ENCODE results near the gene GPR173.

The GPR173 gene

DNA sequence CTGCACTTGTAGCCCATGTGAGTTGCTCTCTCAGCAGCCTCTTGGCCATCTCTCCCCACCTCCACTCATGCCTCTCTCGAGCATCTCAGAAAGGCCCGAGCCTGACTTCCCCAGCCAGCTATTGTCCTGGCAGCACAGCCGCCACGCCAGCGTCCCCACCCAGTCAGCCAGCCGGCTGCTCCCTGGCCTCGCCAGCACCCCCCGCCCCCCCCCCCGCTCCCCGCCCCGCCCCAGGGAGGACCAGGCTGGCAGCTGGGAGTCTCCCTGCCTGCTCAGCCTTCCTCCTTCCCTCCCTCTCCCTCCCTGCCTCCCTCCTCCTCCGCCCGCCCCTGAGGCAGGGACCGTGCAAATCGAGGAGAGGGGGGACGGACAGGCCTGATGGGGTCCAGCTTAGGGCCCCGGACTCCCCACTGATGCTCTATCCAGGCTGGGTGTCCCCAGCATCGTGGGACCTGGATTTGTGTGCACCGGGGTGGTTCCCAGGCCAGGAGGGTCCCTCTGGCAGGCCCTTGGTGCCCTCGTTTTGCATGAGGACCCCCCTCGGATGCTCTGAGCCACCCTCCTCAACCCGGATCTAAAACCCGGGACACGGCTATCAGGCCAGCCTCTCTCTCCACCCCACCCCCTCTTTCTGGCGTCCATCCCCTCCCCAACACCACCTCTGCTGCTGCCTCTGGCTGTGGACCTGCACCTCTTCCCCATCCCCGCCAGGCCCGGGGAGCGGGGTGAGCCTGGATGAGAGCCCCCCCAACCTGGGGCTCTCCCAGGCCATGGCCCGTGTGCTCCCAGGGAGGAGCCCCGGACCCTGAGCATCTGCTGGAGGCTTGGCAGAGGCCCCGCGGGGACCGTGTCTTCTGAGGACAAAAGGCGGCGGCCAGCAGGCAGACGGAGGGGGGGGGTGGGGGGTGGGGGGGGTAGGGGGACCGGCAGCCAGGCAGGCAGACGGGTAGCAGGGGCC, at the start of gene GPR173:
Gene GPR173 (plus strand): TSS at position 621 of the 958 bp plus-strand sequence. CDS start 27,833 bp downstream, outside the sequence.
- Histone ChIP-seq H3K4me3 (ENCODE audit: low read depth in 1 of 5, low read length in 5 of 5) (peak within 1 kb of the TSS in 4 of 5 donors; percentile 10 to 59 (median 38)), H3K4me1 (ENCODE audit: control insufficient read depth in 5 of 5, insufficient read depth in 5 of 5, low read length in 5 of 5) (no peaks in the 10 kb centered on the region), H3K27ac (ENCODE audit: low read depth, low read length) (no peak within 1 kb of the TSS), H3K9me3 (ENCODE audit: control insufficient read depth in 5 of 5, low read length in 5 of 5) (no peaks in the 10 kb centered on the region), H3K27me3 (ENCODE audit: control insufficient read depth in 5 of 5, insufficient read depth in 4 of 5, low read length in 5 of 5) (peaks cover 11 to 35% (median 29%) of the 10 kb centered on the region in 5 donors), H3K9ac (ENCODE audit: low read length in 5 of 5) (no peak within 1 kb of the TSS), H3K36me3 (ENCODE audit: control insufficient read depth in 5 of 5, insufficient read depth in 5 of 5, low read length in 5 of 5) (no peaks in the 10 kb centered on the region)

GRCh38 chrX:53000447-53001135, 48.0 kb upstream of the GPR173 start:
- H3K9me3 ChIP-seq (ENCODE audit: control insufficient read depth in 5 of 5, low read length in 5 of 5) = no peaks in the 10 kb centered on the region
- no peak overlapping the region for H3K4me3 ChIP-seq (ENCODE audit: low read depth in 1 of 5, low read length in 5 of 5)

DNA sequence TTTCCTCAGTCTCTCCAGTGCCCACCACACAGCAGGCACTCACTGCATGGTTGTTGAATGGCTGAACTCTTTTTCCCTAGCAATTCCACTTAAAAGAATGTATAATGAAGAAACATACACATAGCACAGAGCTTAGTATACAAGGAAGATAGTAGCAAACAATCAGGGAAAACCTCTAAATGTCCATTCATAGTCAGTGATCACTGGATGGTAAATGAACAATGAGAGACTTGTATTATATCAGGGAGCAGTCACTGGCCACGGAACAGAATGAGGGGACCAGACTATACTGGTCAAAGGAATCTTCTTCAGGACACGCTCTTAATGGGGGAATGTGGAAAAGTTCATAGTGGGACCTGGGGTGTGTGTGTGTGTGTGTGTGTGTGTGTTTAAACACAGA, 46.6 kb upstream of the GPR173 start:
- H3K9me3 ChIP-seq (ENCODE audit: control insufficient read depth in 5 of 5, low read length in 5 of 5) = no peaks in the 10 kb centered on the region
- H3K4me3 ChIP-seq (ENCODE audit: low read depth in 1 of 5, low read length in 5 of 5) = no peak overlapping the region
- H3K27ac ChIP-seq (ENCODE audit: low read depth, low read length) = no peak overlapping the region
- H3K36me3 ChIP-seq (ENCODE audit: control insufficient read depth in 5 of 5, insufficient read depth in 5 of 5, low read length in 5 of 5) = no peaks in the 10 kb centered on the region
- no peak overlapping the region for H3K9ac ChIP-seq (ENCODE audit: low read length in 5 of 5)
- peaks cover 21 to 65% (median 42%) of the 10 kb centered on the region in 5 donors for H3K27me3 ChIP-seq (ENCODE audit: control insufficient read depth in 5 of 5, insufficient read depth in 4 of 5, low read length in 5 of 5)
- H3K4me1 ChIP-seq (ENCODE audit: control insufficient read depth in 5 of 5, insufficient read depth in 5 of 5, low read length in 5 of 5) = no peaks in the 10 kb centered on the region

More at GRCh38 chrX:53000447-53001135, 48.0 kb upstream of the GPR173 start:
- H3K27me3 ChIP-seq (ENCODE audit: control insufficient read depth in 5 of 5, insufficient read depth in 4 of 5, low read length in 5 of 5) = peaks cover 21 to 58% (median 42%) of the 10 kb centered on the region in 5 donors
- no peak overlapping the region for H3K9ac ChIP-seq (ENCODE audit: low read length in 5 of 5)
- H3K36me3 ChIP-seq (ENCODE audit: control insufficient read depth in 5 of 5, insufficient read depth in 5 of 5, low read length in 5 of 5) = no peaks in the 10 kb centered on the region
- no peak overlapping the region for H3K27ac ChIP-seq (ENCODE audit: low read depth, low read length)
- peaks cover 0 to 5% (median 4%) of the 10 kb centered on the region in 5 donors for H3K4me1 ChIP-seq (ENCODE audit: control insufficient read depth in 5 of 5, insufficient read depth in 5 of 5, low read length in 5 of 5)

DNA sequence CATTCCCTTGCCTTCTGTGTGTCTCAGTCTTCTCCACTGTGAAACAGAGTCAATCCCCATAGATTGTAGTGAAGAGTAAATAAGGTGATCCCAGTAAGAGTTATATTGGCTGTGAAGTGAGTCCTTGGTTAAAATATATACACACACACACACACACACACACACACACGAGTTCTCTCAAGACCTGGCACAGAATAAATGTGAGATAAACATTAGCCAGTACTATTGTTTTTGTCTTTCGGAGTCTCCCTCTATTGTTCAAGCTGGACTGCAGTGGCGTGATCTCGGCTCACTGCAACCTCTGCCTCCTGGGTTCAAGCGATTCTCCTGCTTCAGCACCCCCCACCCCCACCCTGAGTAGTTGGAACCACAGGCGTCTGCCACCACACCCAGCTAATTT, 45.5 kb upstream of the GPR173 start:
- Histone ChIP-seq H3K4me3 (ENCODE audit: low read depth in 1 of 5, low read length in 5 of 5) (no peak overlapping the region), H3K9me3 (ENCODE audit: control insufficient read depth in 5 of 5, low read length in 5 of 5) (peaks cover 0 to 1% (median 0%) of the 10 kb centered on the region in 5 donors), H3K36me3 (ENCODE audit: control insufficient read depth in 5 of 5, insufficient read depth in 5 of 5, low read length in 5 of 5) (no peaks in the 10 kb centered on the region), H3K4me1 (ENCODE audit: control insufficient read depth in 5 of 5, insufficient read depth in 5 of 5, low read length in 5 of 5) (no peaks in the 10 kb centered on the region), H3K27me3 (ENCODE audit: control insufficient read depth in 5 of 5, insufficient read depth in 4 of 5, low read length in 5 of 5) (peaks cover 21 to 62% (median 41%) of the 10 kb centered on the region in 5 donors), H3K27ac (ENCODE audit: low read depth, low read length) (no peak overlapping the region), H3K9ac (ENCODE audit: low read length in 5 of 5) (no peak overlapping the region)

GRCh38 chrX:53004038-53004437, 44.6 kb upstream of the GPR173 start:
- no peak overlapping the region for H3K27ac ChIP-seq (ENCODE audit: low read depth, low read length)
- no peaks in the 10 kb centered on the region for H3K4me1 ChIP-seq (ENCODE audit: control insufficient read depth in 5 of 5, insufficient read depth in 5 of 5, low read length in 5 of 5)
- H3K9me3 ChIP-seq (ENCODE audit: control insufficient read depth in 5 of 5, low read length in 5 of 5) = peaks cover 0 to 9% (median 3%) of the 10 kb centered on the region in 5 donors
- no peak overlapping the region for H3K4me3 ChIP-seq (ENCODE audit: low read depth in 1 of 5, low read length in 5 of 5)
- H3K9ac ChIP-seq (ENCODE audit: low read length in 5 of 5) = no peak overlapping the region
- H3K36me3 ChIP-seq (ENCODE audit: control insufficient read depth in 5 of 5, insufficient read depth in 5 of 5, low read length in 5 of 5) = no peaks in the 10 kb centered on the region
- H3K27me3 ChIP-seq (ENCODE audit: control insufficient read depth in 5 of 5, insufficient read depth in 4 of 5, low read length in 5 of 5) = peaks cover 17 to 56% (median 32%) of the 10 kb centered on the region in 5 donors

GRCh38 chrX:53004811-53005210, 43.8 kb upstream of the GPR173 start:
- no peak overlapping the region for H3K9ac ChIP-seq (ENCODE audit: low read length in 5 of 5)
- no peaks in the 10 kb centered on the region for H3K36me3 ChIP-seq (ENCODE audit: control insufficient read depth in 5 of 5, insufficient read depth in 5 of 5, low read length in 5 of 5)
- H3K27me3 ChIP-seq (ENCODE audit: control insufficient read depth in 5 of 5, insufficient read depth in 4 of 5, low read length in 5 of 5) = peaks cover 11 to 49% (median 28%) of the 10 kb centered on the region in 5 donors
- peaks cover 3 to 14% (median 4%) of the 10 kb centered on the region in 5 donors for H3K9me3 ChIP-seq (ENCODE audit: control insufficient read depth in 5 of 5, low read length in 5 of 5)
- H3K27ac ChIP-seq (ENCODE audit: low read depth, low read length) = no peak overlapping the region
- H3K4me1 ChIP-seq (ENCODE audit: control insufficient read depth in 5 of 5, insufficient read depth in 5 of 5, low read length in 5 of 5) = no peaks in the 10 kb centered on the region
- no peak overlapping the region for H3K4me3 ChIP-seq (ENCODE audit: low read depth in 1 of 5, low read length in 5 of 5)

DNA sequence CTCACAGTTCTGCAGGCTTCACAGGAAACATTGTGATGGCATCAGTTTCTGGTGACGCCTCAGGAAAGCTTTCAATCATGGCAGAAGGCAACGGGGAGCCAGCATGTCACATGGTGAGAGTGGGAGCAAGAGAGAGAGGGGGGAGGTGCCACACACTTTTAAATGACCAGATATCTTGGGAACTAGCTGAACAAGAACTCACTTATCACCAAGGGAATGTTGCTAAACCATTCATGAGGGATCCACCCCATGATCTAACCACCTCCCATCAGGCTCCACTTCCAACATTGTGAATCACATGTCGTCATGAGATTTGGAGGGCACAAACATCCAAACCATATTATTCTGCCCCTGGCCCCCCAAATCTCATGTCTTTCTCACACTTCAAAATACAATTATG, 43.3 kb upstream of the GPR173 start:
- H3K27me3 ChIP-seq (ENCODE audit: control insufficient read depth in 5 of 5, insufficient read depth in 4 of 5, low read length in 5 of 5) = peaks cover 6 to 43% (median 24%) of the 10 kb centered on the region in 5 donors
- no peaks in the 10 kb centered on the region for H3K36me3 ChIP-seq (ENCODE audit: control insufficient read depth in 5 of 5, insufficient read depth in 5 of 5, low read length in 5 of 5)
- no peaks in the 10 kb centered on the region for H3K4me1 ChIP-seq (ENCODE audit: control insufficient read depth in 5 of 5, insufficient read depth in 5 of 5, low read length in 5 of 5)
- peaks cover 3 to 14% (median 4%) of the 10 kb centered on the region in 5 donors for H3K9me3 ChIP-seq (ENCODE audit: control insufficient read depth in 5 of 5, low read length in 5 of 5)
- no peak overlapping the region for H3K4me3 ChIP-seq (ENCODE audit: low read depth in 1 of 5, low read length in 5 of 5)
- no peak overlapping the region for H3K9ac ChIP-seq (ENCODE audit: low read length in 5 of 5)
- H3K27ac ChIP-seq (ENCODE audit: low read depth, low read length) = no peak overlapping the region

- no peaks in the 10 kb centered on the region for H3K4me1 ChIP-seq (ENCODE audit: control insufficient read depth in 5 of 5, insufficient read depth in 5 of 5, low read length in 5 of 5)
- H3K27me3 ChIP-seq (ENCODE audit: control insufficient read depth in 5 of 5, insufficient read depth in 4 of 5, low read length in 5 of 5) = peaks cover 2 to 17% (median 8%) of the 10 kb centered on the region in 5 donors
- no peaks in the 10 kb centered on the region for H3K36me3 ChIP-seq (ENCODE audit: control insufficient read depth in 5 of 5, insufficient read depth in 5 of 5, low read length in 5 of 5)
- H3K9me3 ChIP-seq (ENCODE audit: control insufficient read depth in 5 of 5, low read length in 5 of 5) = peaks cover 3 to 17% (median 11%) of the 10 kb centered on the region in 5 donors
- H3K4me3 ChIP-seq (ENCODE audit: low read depth in 1 of 5, low read length in 5 of 5) = no peak overlapping the region
- H3K9ac ChIP-seq (ENCODE audit: low read length in 5 of 5) = no peak overlapping the region
- H3K27ac ChIP-seq (ENCODE audit: low read depth, low read length) = no peak overlapping the region
Observed at GRCh38 chrX:53009032-53009431, 39.6 kb upstream of the GPR173 start.

DNA sequence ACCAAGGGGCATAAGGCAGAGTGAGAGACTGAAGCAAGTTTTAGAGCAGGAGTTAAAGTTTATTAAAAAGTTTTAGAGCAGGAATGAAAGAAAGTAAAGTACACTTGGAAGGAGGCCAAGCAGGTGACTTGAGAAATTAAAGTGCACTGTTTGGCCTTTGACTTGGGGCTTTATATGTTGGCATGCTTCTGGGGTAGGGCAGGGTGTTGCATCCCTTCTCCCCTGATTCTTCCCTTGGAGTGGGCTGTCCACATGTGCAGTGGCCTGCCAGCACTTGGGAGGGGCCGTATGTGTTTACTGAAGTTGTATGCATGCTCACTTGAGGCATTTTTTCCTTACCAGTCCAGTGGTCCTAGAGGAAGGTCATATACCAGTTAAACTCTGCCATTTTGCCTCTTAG, 35.3 kb upstream of the GPR173 start:
- Histone ChIP-seq H3K4me1 (ENCODE audit: control insufficient read depth in 5 of 5, insufficient read depth in 5 of 5, low read length in 5 of 5) (no peaks in the 10 kb centered on the region), H3K9me3 (ENCODE audit: control insufficient read depth in 5 of 5, low read length in 5 of 5) (peaks cover 3 to 14% (median 11%) of the 10 kb centered on the region in 5 donors), H3K27ac (ENCODE audit: low read depth, low read length) (no peak overlapping the region), H3K4me3 (ENCODE audit: low read depth in 1 of 5, low read length in 5 of 5) (no peak overlapping the region), H3K9ac (ENCODE audit: low read length in 5 of 5) (no peak overlapping the region), H3K27me3 (ENCODE audit: control insufficient read depth in 5 of 5, insufficient read depth in 4 of 5, low read length in 5 of 5) (peaks cover 0 to 8% (median 2%) of the 10 kb centered on the region in 5 donors), H3K36me3 (ENCODE audit: control insufficient read depth in 5 of 5, insufficient read depth in 5 of 5, low read length in 5 of 5) (no peaks in the 10 kb centered on the region)

DNA sequence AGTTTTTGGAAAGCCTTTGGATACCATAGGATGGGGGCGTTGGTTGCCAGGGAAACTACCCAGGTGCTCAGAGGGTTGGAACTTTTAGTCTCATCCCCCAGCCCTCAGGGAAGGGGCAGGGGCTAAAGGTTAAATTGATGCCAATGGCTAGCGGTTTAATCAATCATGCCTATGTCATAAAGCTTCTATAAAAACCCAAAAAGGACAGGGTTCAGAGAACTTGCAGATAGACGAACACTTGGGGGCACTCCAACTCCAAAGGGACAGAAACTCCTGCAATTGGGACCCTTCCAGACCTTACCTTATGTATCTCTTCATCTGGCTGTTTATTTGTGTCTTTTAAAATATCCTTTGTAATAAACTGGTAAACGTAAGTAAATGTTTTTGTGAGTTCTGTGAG, 30.0 kb upstream of the GPR173 start:
- H3K9me3 ChIP-seq (ENCODE audit: control insufficient read depth in 5 of 5, low read length in 5 of 5) = no peaks in the 10 kb centered on the region
- no peak overlapping the region for H3K4me3 ChIP-seq (ENCODE audit: low read depth in 1 of 5, low read length in 5 of 5)
- no peak overlapping the region for H3K9ac ChIP-seq (ENCODE audit: low read length in 5 of 5)
- no peaks in the 10 kb centered on the region for H3K36me3 ChIP-seq (ENCODE audit: control insufficient read depth in 5 of 5, insufficient read depth in 5 of 5, low read length in 5 of 5)
- peaks cover 0 to 16% (median 8%) of the 10 kb centered on the region in 5 donors for H3K27me3 ChIP-seq (ENCODE audit: control insufficient read depth in 5 of 5, insufficient read depth in 4 of 5, low read length in 5 of 5)
- no peak overlapping the region for H3K27ac ChIP-seq (ENCODE audit: low read depth, low read length)
- H3K4me1 ChIP-seq (ENCODE audit: control insufficient read depth in 5 of 5, insufficient read depth in 5 of 5, low read length in 5 of 5) = no peaks in the 10 kb centered on the region
